Activated CD8-positive, alpha-beta memory T cell treated with anti-CD3 and anti-CD28 coated beads, Interleukin-2, amount 50 U/mL, for 24 hours (primary cell): ENCODE data around the gene MICALL2.

Experiments used
- DNase-seq: peaks from one replicate; pipeline ENCODE4 v3.0.0-alpha.2; 2020; ENCODE audit errors: extremely low read depth

MICALL2 gene

GRCh38 chr7:1493129-1493528, 33.9 kb upstream of the MICALL2 start:
- no peak for DNase-seq

GRCh38 chr7:1492640-1493039, 33.4 kb upstream of the MICALL2 start:
- no peak for DNase-seq

- DNase-seq: no peak
These were observed 33.0 kb upstream of the MICALL2 start for GRCh38 chr7:1492221-1492620.

DNA sequence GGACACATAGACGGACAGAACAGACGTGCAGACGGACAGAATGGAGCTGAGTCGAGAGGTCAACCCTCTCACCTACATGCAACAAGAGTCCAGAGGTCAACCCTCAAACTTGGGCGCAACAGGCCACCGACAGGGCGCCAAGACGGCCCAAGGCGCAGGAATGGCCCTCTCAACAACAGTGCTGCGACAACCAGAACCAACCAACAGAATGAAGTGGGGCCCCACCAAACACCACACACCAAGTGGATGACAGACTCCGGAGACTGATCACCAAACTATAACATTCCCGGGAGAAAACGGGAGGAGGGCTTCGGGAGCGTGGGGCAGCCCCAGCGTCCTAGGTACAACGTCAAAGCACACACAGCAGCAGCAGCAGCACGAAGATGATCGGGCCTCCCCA, 31.6 kb upstream of the MICALL2 start:
- DNase-seq: no peak

- DNase-seq: no peak
These were observed 30.1 kb upstream of the MICALL2 start for GRCh38 chr7:1489336-1489735.

GRCh38 chr7:1488016-1488415, 28.7 kb upstream of the MICALL2 start:
- no peak for DNase-seq

GRCh38 chr7:1487466-1487865, 28.2 kb upstream of the MICALL2 start:
- no peak for DNase-seq

DNA sequence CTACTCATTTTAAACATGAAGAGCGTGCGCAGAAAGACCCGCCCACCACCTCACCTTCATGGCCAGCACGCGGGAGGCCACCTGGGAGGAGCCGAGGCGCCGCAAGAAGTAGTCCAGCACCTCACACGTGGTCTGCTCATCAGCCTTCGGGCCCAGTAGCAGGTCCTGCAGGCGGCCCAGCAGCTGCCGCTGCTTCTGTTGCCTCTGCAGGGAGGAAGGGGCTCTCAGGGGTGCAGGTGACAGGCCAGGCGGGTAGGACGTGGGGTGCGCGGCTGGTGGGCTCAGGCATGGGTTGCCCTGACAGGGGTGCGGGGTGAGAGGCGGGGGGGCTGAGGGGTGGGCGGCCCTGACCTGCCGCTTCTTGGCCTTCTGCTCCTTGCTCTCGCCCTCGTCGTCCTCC, 27.3 kb upstream of the MICALL2 start:
- no peak for DNase-seq

DNA sequence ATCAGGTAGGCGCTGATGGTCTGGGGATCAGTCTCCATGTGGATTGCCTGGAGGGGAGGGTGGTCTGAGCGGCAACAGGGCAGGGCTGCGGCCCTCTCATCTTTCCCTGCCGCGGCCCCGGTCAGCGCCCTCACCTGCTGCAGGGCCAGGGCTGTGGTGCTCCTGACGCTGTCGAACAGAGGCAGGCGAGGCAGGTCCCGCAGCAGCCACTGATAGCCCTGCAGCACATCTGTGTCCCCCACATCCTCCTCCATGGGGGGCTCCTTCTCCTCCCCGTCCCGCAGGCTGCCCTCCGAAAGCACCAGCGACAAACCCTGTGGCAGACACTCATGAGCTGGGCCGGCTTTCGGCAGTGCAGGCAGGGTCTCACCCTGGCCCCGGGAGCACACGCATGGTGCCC, 25.9 kb upstream of the MICALL2 start:
- DNase-seq: no peak

DNA sequence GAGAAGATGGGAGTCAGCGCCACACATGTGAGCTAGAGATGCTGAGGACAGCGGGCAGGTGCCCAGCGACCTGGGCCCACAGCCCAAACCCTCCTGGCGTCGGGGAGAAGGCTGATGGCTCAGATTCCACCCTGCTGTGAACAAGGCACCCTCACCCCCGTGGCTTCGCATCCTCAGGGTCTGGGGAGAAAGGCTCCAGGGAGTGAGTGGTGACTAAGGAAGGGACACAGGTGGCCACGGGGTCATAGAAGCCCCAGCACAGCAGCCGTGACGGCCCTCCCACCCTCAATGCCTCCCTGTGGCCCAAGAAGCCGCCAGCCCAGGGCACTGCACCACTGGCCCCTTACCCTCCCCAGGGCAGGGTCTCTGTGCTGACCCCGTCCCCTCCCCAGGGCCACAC, 25.3 kb upstream of the MICALL2 start:
- DNase-seq: no peak

DNA sequence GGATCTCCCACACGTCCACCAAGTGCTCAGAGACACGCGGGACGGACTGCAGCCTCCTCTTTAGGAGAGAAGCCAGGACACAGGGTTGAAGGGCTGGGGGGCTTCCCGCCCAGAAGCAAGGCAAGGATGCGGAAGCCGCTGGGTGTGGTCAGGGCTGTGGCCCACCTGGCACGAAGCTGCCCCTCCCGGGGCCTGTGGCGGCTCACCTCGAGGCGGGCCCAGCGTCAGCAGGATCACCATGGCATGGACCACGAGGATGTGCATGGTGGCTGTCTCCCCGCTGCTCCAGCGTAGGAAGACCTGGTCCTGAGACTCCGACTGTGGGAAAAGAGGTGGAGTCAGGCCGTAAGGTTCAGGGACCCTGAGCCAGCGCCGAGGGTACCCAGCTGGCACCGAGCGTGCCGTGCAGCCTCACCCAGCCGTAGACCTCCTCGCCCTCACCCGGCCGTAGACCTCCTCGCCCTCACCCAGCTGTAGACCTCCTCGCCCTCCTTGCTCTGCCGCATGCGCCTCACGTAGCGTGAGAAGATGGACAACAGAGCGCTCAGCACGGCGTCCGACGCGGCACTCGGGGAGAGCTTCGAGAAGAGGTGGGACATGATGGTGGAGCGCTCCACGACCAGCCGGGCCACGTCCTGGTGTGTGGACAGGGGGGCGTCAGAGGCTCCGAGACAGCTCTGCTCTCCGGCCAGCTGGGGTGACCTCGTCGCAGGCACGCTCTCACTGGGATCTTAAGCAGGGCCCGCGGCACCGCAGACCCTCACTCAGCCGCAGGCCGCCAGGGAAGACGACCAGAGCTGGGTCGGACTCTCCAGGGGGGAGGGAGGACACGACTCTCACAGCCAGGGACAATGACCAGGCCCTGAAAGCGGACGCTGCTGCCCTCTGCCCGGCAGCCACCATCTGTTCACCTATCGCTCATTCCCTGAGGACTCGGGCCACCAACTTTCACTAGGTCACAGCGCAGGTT, 24.6 kb upstream of the MICALL2 start:
- DNase-seq: no peak

GRCh38 chr7:1483079-1483478, 23.8 kb upstream of the MICALL2 start:
- DNase-seq: no peak

GRCh38 chr7:1481300-1481699, 22.0 kb upstream of the MICALL2 start:
- DNase-seq: no peak

GRCh38 chr7:1480670-1481069, 21.4 kb upstream of the MICALL2 start:
- DNase-seq: no peak

DNA sequence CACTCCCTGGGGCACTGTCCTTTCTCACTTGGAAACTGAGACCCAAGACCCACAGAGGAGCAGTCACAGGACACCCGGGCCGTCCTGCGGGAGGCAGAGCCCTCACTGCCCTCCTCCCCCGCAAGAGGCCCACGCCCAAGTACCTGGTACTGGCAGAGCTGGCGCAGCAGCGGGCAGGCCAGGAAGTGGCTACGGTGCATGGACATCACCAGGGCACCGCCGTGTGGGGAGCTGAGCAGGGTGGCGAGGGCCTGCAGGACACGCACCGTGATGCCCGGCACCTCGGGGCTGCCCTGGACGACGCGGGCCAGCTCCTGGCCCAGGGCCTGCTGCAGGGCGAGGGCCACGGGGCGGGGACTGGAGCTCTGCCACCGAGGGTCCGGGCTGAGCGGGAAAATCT, 20.0 kb upstream of the MICALL2 start:
- no peak for DNase-seq

GRCh38 chr7:1478480-1478879, 19.2 kb upstream of the MICALL2 start:
- no peak for DNase-seq

GRCh38 chr7:1476859-1477258, 17.6 kb upstream of the MICALL2 start:
- DNase-seq: no peak

DNA sequence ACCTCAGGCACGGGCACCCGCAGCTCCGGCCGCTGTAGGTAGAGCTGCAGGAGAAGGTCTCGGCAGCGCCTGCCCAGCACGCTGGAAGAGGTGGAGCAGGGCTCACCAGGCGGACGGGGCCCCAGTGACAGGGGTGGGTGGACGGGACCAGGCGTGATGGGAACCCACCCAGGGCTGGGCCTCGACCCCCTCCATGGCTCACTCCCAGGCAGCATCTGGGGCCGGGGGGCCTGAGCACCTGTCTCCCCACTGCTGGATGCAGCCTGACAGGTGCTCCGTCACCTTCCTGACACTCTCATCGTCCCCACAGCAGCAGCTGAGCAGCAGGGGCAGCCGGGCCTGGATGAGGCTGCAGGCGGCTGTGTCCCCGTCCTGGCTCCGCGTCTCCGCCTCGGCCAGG, 16.7 kb upstream of the MICALL2 start:
- no peak for DNase-seq

DNA sequence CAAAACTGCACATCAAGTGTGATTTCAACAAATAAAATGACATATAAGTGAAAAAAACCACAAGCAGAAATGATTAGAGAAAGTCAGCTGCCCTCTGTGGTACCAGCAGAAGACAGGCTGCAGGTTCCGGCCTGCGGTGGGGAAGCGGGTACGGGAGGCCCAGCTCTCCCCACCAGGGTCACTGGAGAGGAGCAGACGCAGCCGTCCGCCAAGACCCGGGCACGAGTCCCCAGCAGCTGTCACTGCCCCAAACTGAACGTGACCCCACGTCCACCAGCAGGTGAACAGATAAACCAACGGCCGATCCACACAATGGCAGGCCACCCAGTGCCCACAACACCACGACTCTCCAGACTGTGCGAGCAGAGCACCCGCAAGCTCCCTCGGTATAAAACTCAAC, 16.1 kb upstream of the MICALL2 start:
- no peak for DNase-seq

GRCh38 chr7:1474736-1475135, 15.5 kb upstream of the MICALL2 start:
- no peak for DNase-seq

GRCh38 chr7:1473864-1474512, 14.7 kb upstream of the MICALL2 start:
- peak; percentile 63 for DNase-seq

GRCh38 chr7:1470901-1471300, 11.6 kb upstream of the MICALL2 start:
- no peak for DNase-seq

DNA sequence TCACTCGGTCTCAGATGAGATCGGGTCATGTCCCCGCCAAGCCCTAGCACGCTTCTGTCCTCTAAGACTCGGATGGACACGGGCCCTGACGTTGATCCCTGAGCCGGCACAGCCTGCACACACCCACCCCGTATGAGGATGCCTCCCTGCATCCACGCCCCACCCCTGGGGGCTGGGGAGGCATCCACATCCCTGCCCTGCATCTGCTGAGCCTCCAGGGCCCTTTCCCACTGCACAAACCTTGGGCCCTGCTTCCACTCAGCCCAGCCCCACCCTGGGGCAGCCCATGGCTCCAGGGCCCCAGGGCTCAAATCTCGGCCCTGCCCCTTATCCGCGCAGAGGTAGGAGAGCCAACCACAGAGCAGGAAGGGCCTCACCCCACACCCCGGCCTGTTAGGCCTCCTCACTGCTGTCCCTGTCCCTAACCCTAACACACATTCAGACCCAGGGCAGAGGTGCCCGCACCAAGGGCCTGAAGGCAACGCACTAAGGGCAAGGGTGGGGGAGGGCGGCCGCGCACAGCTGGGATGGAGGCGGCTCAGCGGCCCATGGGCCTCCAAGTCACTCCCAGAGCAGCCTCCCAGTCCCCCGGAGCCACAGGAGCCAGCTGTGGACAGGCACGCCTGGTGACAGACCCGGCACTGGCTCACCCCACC, 9.5 kb upstream of the MICALL2 start:
- DNase-seq: no peak
